GM19351 (cell line): ENCODE measurements around the gene WNK4.
"Not testable (repeated sequence)": the region's sequence is repeated elsewhere in the genome, so short reads cannot be mapped to it uniquely, and the experiment has no call there.

Source experiments
- ATAC-seq: cut with Tn5 transposase; IDR thresholded peaks from one replicate; pipeline ENCODE4 v1.9.1; 2021; ENCODE audit warnings: mild to moderate bottlenecking, moderate library complexity; ENCODE audit not compliant: unreplicated experiment

Gene WNK4

DNA sequence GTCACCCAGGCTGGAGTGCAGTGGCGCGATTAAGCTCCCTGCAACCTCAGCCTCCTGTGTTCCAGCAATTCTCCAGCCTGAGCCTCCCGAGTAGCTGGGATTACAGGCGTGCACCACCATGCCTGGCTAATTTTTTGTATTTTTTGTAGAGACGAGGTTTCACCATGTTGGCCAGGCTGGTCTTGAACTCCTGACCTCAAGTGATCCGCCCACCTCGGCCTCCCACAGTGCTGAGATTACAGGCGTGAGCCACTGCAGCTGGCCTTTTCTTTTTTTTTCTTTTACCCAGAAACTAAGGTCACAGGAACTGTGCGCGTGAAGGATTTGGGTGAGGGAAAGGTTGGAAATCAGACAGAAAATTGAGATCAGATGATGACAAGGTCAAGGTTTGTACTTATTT, 10.4 kb upstream of the WNK4 start:
- ATAC-seq = not testable (repeated sequence)

GRCh38 chr17:42772945-42773289, 7.5 kb upstream of the WNK4 start:
- ATAC-seq = no peak

DNA sequence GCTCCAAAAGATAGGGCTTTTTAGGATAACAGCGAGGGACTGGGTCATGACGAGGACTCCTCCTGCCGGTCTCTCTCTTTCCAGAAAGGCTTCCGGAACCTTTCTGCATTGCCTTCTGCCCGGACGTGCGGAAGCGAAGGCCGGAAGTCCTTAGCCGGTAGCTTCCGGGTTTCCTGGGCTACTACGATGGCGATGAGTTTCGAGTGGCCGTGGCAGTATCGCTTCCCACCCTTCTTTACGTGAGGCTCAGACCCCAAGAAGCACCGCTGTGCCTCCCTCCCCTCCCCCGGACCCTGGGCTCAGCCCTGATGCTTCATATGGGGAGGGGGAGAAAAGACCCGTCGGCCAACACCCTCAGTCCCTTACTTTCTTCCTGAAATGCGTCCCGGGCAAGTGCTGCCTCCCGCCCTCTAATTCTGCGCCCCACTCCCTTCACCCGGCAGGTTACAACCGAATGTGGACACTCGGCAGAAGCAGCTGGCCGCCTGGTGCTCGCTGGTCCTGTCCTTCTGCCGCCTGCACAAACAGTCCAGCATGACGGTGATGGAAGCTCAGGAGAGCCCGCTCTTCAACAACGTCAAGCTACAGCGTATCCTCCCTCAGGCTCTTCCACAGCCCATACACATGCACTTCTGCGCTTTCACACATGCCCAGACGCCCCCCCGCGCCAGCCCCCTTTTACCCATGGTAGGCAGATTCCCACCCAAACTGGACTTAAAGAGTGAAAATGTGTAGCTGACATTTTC, 6.9 kb upstream of the WNK4 start, which contains the start of gene VPS25:
Gene VPS25 (plus strand): TSS at position 160 of the 746 bp plus-strand sequence. CDS start 27 bp downstream, at position 187.
- no peak for ATAC-seq

- ATAC-seq = no peak
Observed at GRCh38 chr17:42774066-42774745, 6.2 kb upstream of the WNK4 start.

DNA sequence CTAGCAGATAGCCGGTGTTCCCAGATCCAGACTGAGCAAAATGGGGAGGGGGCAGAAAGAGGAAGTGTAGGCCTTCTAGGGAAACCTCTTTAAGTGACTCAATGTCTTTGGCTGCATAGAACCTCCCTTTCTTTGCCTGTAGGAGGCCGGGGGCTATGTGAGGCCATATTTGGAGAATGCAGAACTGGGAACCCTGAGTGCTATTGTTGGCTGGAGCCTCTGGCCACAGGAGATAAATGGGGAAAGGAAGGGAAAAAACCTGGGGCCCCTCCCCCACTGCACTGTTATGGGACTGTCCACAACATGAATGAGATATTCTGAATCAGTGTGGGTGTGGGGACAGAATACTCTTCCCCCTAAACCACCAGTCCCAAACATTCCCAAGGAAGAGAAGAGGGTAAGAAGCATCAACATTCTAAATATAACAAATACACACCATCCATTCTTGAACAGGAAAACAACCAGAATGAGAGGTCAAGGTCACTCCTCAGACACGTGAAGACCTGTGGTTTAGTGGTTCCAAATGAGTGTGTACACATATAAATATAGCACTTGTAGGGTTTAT, 4.8 kb upstream of the WNK4 start:
- no peak for ATAC-seq

DNA sequence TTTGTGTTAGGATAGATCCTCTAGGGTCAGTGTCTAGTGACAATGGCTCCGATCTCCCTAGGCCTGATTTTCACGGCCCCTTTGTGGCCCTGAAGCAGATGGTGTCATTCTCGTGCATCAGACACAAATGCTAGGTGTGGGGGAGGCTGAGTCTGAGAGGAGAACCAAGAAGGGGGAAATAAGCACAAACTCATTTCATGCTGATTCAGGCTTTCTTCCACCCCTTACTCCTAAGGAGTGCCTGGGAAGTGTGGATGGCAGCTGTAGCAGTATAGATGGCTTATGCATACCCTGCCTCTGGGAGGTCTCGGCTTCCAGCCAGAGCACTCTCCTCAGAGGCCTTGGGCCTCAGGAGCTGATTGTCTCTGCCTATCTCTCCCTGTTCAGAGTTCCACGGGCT, 1.8 kb upstream of the WNK4 start:
- no peak for ATAC-seq

DNA sequence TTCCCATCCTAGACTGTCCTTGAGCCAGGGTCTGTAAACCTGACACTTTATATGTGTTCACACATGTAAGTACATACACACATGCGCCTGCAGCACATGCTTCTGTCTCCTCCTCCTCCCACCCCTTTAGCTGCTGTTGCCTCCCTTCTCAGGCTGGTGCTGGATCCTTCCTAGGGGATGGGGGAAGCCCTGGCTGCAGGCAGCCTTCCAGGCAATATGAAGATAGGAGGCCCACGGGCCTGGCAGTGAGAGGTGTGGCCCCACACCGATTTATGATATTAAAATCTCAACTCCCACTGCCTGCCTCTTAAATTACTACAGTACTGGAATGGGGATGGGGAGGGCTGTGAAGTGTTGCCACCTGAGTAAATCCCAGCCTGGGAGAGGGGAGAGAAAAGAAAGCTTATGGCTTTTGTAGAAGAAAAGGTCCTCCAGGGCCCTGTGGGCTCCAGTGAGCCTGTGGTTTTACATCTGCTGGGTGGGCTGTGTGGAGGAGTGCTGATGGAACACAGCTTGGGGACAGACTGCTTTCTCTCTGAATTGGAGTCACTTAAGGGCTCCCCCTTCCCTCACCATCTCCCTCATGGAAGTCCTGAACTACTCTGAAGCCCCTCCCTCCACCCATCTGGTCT, 990 bp upstream of the WNK4 start:
- ATAC-seq = no peak

GRCh38 chr17:42780851-42781638, 635 bp downstream of the WNK4 start:
- no peak for ATAC-seq

DNA sequence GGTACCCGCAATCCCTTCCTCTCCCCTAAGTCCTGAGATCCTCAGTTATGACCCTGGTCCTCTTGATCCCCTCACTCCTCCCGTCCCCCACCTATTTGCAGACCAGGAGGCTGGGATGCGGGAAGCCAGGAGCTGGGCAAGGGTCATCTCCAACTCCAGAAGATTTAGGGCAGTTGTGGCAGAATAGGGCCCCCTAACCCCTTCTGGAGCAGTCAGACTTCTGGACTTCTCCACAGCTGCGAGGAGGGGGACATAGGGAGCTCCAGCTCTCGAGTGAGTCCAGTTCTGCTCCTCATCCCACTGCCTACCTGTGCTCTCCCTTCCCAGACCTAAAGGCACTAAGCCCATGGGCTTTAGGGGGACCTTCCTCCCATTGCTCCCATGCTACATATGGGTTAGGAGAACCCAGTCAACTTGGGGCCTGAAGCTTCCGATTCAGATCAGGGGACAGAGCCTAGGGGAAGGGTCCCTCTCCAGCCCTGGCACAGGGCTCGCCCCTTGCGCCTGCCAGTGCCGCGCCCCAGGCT, 1.3 kb downstream of the WNK4 start:
- no peak for ATAC-seq

DNA sequence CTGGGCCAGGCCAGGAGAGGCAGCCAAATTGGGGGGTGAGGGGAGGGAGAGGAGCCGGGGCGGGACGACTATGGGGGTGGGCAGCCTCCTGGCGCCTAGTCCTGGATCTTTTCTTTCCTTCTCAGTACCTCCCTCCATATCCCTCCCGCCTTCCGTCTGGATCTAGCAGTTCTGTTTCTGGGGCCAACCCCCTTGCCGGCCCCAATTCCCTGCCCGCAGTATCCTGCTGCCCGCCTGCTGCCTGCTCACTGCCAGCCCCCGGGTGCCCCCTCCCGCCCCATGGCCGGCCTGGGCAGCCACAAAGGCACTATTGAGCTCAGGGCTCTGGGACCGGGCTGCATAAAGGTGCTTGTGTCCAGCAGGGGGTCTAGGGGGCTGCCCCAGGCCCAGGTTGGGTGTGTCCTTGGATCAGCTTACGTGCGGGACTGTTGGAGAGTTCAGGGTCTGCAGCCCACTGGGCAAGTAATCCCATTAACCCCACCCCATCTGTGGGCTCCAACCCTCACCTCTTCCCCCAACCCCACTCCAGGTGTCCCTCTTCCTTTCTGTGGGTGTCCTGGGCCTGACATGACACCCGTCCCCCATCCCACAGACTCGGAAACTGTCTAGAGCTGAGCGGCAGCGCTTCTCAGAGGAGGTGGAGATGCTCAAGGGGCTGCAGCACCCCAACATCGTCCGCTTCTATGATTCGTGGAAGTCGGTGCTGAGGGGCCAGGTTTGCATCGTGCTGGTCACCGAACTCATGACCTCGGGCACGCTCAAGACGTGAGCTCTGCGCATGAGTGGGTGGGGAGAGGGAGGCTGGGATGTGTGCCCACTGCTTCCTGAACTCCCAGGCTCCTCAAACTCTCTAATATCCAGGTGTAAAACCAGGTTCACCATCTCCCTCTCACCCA, 2.0 kb downstream of the WNK4 start:
- no peak for ATAC-seq

DNA sequence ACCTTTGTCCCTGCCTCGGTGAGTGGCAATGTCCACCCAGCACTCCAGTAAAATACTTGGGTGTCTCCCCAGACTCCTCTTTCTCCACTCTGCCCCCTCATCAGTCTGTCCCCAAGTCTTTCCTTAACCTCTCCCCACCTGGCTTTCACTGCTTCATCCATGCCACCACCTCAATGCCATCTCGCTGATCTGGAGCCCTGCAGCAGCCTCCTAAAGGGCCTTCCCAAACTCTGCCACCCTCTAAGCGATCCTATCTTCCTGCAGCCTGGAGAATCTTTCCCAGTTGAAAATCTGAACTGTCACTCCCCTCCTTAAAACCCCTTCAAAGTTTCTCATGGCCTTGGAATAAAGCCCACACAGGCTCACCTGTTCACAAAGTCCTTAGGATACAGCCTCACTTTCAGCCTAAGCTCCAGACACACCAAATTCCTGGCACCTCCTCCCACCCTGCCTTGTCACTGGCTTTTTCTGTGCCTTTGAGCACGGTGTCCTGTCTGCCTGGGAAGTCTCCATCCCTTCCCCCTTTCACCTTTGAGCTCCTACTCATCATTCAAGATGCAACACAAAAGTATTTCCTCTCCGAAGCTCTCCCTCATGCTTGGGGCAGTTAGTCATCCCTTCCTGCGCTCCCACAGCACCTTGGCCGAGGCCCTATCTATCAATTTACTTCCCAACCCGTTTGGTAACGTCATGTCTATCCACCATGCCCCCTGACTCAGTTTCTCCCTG, 2.8 kb downstream of the WNK4 start:
- no peak for ATAC-seq

DNA sequence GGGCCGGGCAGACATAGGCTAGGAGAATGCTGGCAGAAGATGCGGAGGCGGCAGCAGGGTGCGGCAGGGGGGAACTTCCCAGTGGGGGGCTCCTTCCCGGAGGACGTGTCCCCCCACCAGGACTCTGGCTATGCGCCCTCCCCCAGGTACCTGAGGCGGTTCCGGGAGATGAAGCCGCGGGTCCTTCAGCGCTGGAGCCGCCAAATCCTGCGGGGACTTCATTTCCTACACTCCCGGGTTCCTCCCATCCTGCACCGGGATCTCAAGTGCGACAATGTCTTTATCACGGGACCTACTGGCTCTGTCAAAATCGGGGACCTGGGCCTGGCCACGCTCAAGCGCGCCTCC, 3.4 kb downstream of the WNK4 start:
- no peak for ATAC-seq

DNA sequence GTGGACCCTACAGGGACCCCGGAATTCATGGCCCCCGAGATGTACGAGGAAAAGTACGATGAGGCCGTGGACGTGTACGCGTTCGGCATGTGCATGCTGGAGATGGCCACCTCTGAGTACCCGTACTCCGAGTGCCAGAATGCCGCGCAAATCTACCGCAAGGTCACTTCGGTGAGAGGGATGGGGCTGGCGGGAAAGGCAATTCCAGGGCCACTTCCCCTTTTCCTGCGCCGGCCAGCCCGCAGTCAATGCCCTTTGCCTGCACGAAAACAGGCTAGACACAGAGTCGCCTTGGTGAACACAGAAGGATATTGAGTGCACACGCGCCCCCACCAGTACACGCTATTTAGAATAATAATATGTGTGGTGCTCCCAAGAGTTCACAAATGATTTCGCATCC, 4.0 kb downstream of the WNK4 start:
- ATAC-seq = no peak

- no peak for ATAC-seq
Observed at GRCh38 chr17:42784811-42785592, 4.6 kb downstream of the WNK4 start.

GRCh38 chr17:42787266-42787665, 6.9 kb downstream of the WNK4 start:
- no peak for ATAC-seq

- ATAC-seq = no peak
Observed at GRCh38 chr17:42791948-42792347, 11.5 kb downstream of the WNK4 start.

GRCh38 chr17:42792545-42792944, 12.1 kb downstream of the WNK4 start:
- ATAC-seq = no peak

DNA sequence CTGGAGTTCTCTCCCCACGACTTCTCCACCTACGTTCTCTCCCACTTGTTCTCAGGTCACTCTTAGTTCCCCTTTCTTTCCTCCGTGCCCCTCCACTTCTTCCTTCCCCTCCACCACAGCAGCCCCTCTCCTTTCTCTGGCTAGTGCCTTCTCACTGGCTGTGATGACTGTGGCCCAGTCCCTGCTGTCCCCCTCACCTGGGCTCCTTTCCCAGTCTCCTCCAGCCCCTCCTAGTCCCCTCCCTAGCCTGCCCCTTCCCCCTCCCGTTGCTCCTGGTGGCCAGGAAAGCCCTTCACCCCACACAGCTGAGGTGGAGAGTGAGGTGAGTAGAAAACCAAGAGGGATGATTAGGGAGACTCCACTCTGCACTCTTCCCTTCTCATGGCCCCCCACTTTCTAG, 14.7 kb downstream of the WNK4 start:
- no peak for ATAC-seq
